H9 (cell line): ENCODE results near the gene LYRM7. TPM values are rescaled to one million over a fixed set of nuclear protein-coding genes. Genes with fewer than 3 reads are reported as not detected.
A peak's percentile ranks its signal among the peaks of the same experiment; 100 is the strongest.

Source experiments
- DNase-seq: peaks from one replicate; pipeline ENCODE4 v3.0.0-alpha.2; 2017
- H2AFZ ChIP-seq: one replicate; pipeline ENCODE4 v1.6.1; 2013; ENCODE audit warnings: mild to moderate bottlenecking, low read length, control low read depth, moderate library complexity
- H2AK5ac ChIP-seq: 2 replicates; pipeline ENCODE4 v1.6.1; 2013; ENCODE audit warnings: low read length, control low read depth, mixed read lengths; ENCODE audit not compliant: insufficient read length
- H2BK120ac ChIP-seq: one replicate; pipeline ENCODE4 v1.6.1; 2013; ENCODE audit warnings: low read depth, mild to moderate bottlenecking, low read length, control low read depth, inconsistent platforms; ENCODE audit not compliant: poor library complexity, severe bottlenecking
- H2BK12ac ChIP-seq: 2 replicates; pipeline ENCODE4 v1.6.1; 2013; ENCODE audit warnings: low read length, control low read depth, mixed read lengths, low read depth; ENCODE audit not compliant: insufficient read length
- H2BK15ac ChIP-seq: 2 replicates; pipeline ENCODE4 v1.6.1; 2013; ENCODE audit warnings: low read depth, low read length, control low read depth
- H2BK20ac ChIP-seq: one replicate; pipeline ENCODE4 v1.6.1; 2013; ENCODE audit warnings: low read depth, mild to moderate bottlenecking, low read length, control low read depth, inconsistent platforms; ENCODE audit not compliant: poor library complexity, severe bottlenecking
- H2BK5ac ChIP-seq: 2 replicates; pipeline ENCODE4 v1.6.1; 2013; ENCODE audit warnings: low read length, control low read depth, mixed read lengths; ENCODE audit not compliant: insufficient read length
- H3K14ac ChIP-seq: 2 replicates; pipeline ENCODE4 v1.6.1; 2013; ENCODE audit warnings: low read length, control low read depth; ENCODE audit not compliant: insufficient read depth
- H3K18ac ChIP-seq: 2 replicates; pipeline ENCODE4 v1.6.1; 2013; ENCODE audit warnings: low read depth, mild to moderate bottlenecking, mixed read lengths, low read length, control low read depth; ENCODE audit not compliant: insufficient read length
- H3K23ac ChIP-seq: 2 replicates; pipeline ENCODE4 v1.6.1; 2013; ENCODE audit warnings: low read length, control low read depth, mixed read lengths, low read depth; ENCODE audit not compliant: insufficient read length
- H3K23me2 ChIP-seq: 2 replicates; pipeline ENCODE4 v1.6.1; 2013; ENCODE audit warnings: low read depth, mild to moderate bottlenecking, mixed read lengths, low read length, control low read depth; ENCODE audit not compliant: insufficient read length, poor library complexity, severe bottlenecking
- H3K27ac ChIP-seq: 2 replicates; pipeline ENCODE4 v1.5.1; 2013; ENCODE audit warnings: low read length, control low read depth, mixed read lengths, low read depth; ENCODE audit not compliant: insufficient read length
- H3K27me3 ChIP-seq: 2 replicates; pipeline ENCODE4 v1.6.1; 2013; ENCODE audit warnings: low read length, control low read depth, inconsistent platforms; ENCODE audit not compliant: insufficient read depth
- H3K4ac ChIP-seq: 2 replicates; pipeline ENCODE4 v1.6.1; 2013; ENCODE audit warnings: low read depth, mild to moderate bottlenecking, control low read depth, inconsistent platforms, low read length, moderate library complexity
- H3K4me1 ChIP-seq: 2 replicates; pipeline ENCODE4 v1.6.1; 2013; ENCODE audit warnings: low read length, control low read depth, inconsistent platforms; ENCODE audit not compliant: insufficient read depth
- H3K4me2 ChIP-seq: 2 replicates; pipeline ENCODE4 v1.6.1; 2013; ENCODE audit warnings: low read length, control low read depth, mixed read lengths; ENCODE audit not compliant: insufficient read length, insufficient read depth
- H3K56ac ChIP-seq: 2 replicates; pipeline ENCODE4 v1.6.1; 2013; ENCODE audit warnings: low read depth, mild to moderate bottlenecking, mixed read lengths, low read length, control low read depth; ENCODE audit not compliant: insufficient read length
- H3K79me1 ChIP-seq: 2 replicates; pipeline ENCODE4 v1.6.1; 2013; ENCODE audit warnings: low read depth, mild to moderate bottlenecking, moderate library complexity, low read length, control low read depth, inconsistent platforms; ENCODE audit not compliant: insufficient read depth, poor library complexity, severe bottlenecking
- H3K79me2 ChIP-seq: 2 replicates; pipeline ENCODE4 v1.6.1; 2013; ENCODE audit warnings: low read length, control low read depth, inconsistent platforms; ENCODE audit not compliant: insufficient read depth
- H3K9ac ChIP-seq: 2 replicates; pipeline ENCODE4 v1.6.1; 2013; ENCODE audit warnings: low read length, control low read depth, mixed read lengths; ENCODE audit not compliant: insufficient read length; ENCODE audit errors: extremely low read depth
- H3K9me3 ChIP-seq: one replicate; pipeline ENCODE4 v1.6.1; 2013; ENCODE audit warnings: low read depth, low read length, inconsistent platforms; ENCODE audit not compliant: control insufficient read depth
- H3T11ph ChIP-seq: one replicate; pipeline ENCODE4 v1.6.1; 2013; ENCODE audit warnings: mild to moderate bottlenecking, low read length, control low read depth, inconsistent platforms
- H4K20me1 ChIP-seq: one replicate; pipeline ENCODE4 v1.6.1; 2013; ENCODE audit not compliant: control insufficient read depth, insufficient read length, insufficient read depth
- H4K5ac ChIP-seq: 2 replicates; pipeline ENCODE4 v1.6.1; 2013; ENCODE audit warnings: low read depth, mild to moderate bottlenecking, mixed read lengths, low read length, control low read depth; ENCODE audit not compliant: insufficient read length
- H4K8ac ChIP-seq: replicated peaks from 2 replicates; pipeline ENCODE4 v1.6.1; 2013; ENCODE audit warnings: low read length, control low read depth, mixed read lengths, low read depth; ENCODE audit not compliant: insufficient read length
- H4K91ac ChIP-seq: 2 replicates; pipeline ENCODE4 v1.6.1; 2013; ENCODE audit warnings: low read depth, mild to moderate bottlenecking, moderate library complexity, mixed read lengths, low read length, control low read depth; ENCODE audit not compliant: insufficient read length
- H3K27ac Mint-ChIP-seq, 3 experiments: 2 replicates in 2 of 3; 3 replicates in 1 of 3; pipeline ENCODE4 v1.8.0; 2020 to 2021; ENCODE audit warnings: mixed read lengths in 3 of 3, mild to moderate bottlenecking in 1 of 3, moderate library complexity in 1 of 3
- H3K27me3 Mint-ChIP-seq: 2 replicates; pipeline ENCODE4 v1.8.0; 2021; ENCODE audit warnings: low read depth, mild to moderate bottlenecking, moderate library complexity, mixed read lengths
- H3K36me3 Mint-ChIP-seq, 3 experiments: 2 replicates in 2 of 3; 3 replicates in 1 of 3; pipeline ENCODE4 v1.8.0; 2020 to 2021; ENCODE audit warnings: low read depth in 3 of 3, mixed read lengths in 3 of 3; ENCODE audit not compliant: insufficient read depth in 1 of 3
- H3K4me1 Mint-ChIP-seq, 2 experiments: 2 replicates each; pipeline ENCODE4 v1.8.0; 2020; ENCODE audit warnings: mixed read lengths in 2 of 2
- H3K4me3 Mint-ChIP-seq, 2 experiments: 2 replicates in 1 of 2; 3 replicates in 1 of 2; pipeline ENCODE4 v1.8.0; 2020 to 2021; ENCODE audit warnings: mild to moderate bottlenecking in 2 of 2, mixed read lengths in 2 of 2, moderate library complexity in 1 of 2
- H3K9me3 Mint-ChIP-seq, 2 experiments: 2 replicates in 1 of 2; 3 replicates in 1 of 2; pipeline ENCODE4 v1.8.0; 2020; ENCODE audit warnings: mild to moderate bottlenecking in 2 of 2, mixed read lengths in 2 of 2, moderate library complexity in 1 of 2
- CTCF ChIP-seq: fragments of 200-600 bp; sonication (generic); conservative IDR thresholded peaks from 3 replicates; pipeline ENCODE4 v1.8.0; 2021; ENCODE audit warnings: antibody characterized with exemption, mild to moderate bottlenecking
- WGBS: extraction: QIAGEN DNeasy Blood & Tissue Kit; methylation state at CpG from one replicate; pipeline ENCODE4 v1.1.7; 2013; ENCODE audit warnings: missing lambda C conversion rate, low lambda C conversion rate, mixed read lengths; ENCODE audit not compliant: insufficient read length; ENCODE audit errors: extremely low coverage; 5-methylcytosine and 5-hydroxymethylcytosine counted together
- total RNA-seq: library from RNA; stranded (reverse); gene quantifications from 2 replicates; pipeline ENCODE4 v1.2.1, GENCODE V29; 2021

Gene LYRM7
- total RNA-seq, 1 experiment from 2014 or later: 7.0 TPM

- Histone ChIP-seq H2BK12ac (no peak overlapping the region), H2AK5ac (no peak overlapping the region)
- no peak for DNase-seq
Observed at GRCh38 chr5:131163276-131164119, 7.2 kb upstream of the LYRM7 start.

More at GRCh38 chr5:131163276-131164119, 7.2 kb upstream of the LYRM7 start:
- H3K4me1 Mint-ChIP-seq: peaks cover 13 to 24% of the 10 kb centered on the region in 2 experiments
- H3K27ac Mint-ChIP-seq: peak overlapping the region; percentile 78 to 92 (median 79); a peak in 6 of 7 replicates
- Histone ChIP-seq H4K91ac (no peak overlapping the region), H4K20me1 (no peaks in the 10 kb centered on the region), H3K18ac (no peak overlapping the region), H3K27ac (no peak overlapping the region), H3K9me3 (no peaks in the 10 kb centered on the region), H2BK120ac (no peak overlapping the region), H3K56ac (no peak overlapping the region), H3K79me2 (no peaks in the 10 kb centered on the region; the same call in 1 of the 2 replicates), H3K4me1 (no peaks in the 10 kb centered on the region), H3T11ph (no peak overlapping the region), H4K5ac (no peak overlapping the region), H3K79me1 (no peaks in the 10 kb centered on the region), H2BK15ac (no peak overlapping the region), H3K27me3 (no peaks in the 10 kb centered on the region), H4K8ac (no peak overlapping the region), H3K9ac (peak overlapping the region; percentile 83), H2BK20ac (no peak overlapping the region), H2AFZ (no peak overlapping the region), H3K14ac (no peak overlapping the region), H3K23ac (no peak overlapping the region), H2BK5ac (no peak overlapping the region), H3K23me2 (no peaks in the 10 kb centered on the region), H3K4ac (no peak overlapping the region), H3K4me2 (peak overlapping the region; percentile 22)
- TF ChIP-seq CTCF: no peak
- no peaks in the 10 kb centered on the region for H3K9me3 Mint-ChIP-seq
- no CpG with 5 or more reads among the region's 9 CpGs for WGBS
- H3K36me3 Mint-ChIP-seq: peaks cover 43 to 49% (median 49%) of the 10 kb centered on the region in 3 experiments
- H3K27me3 Mint-ChIP-seq: peaks cover 2% of the 10 kb centered on the region; the same call in 1 of the 2 replicates
- peak overlapping the region; percentile 89 to 98 for H3K4me3 Mint-ChIP-seq
